Activated CD4-positive, alpha-beta T cell treated with anti-CD3 and anti-CD28 coated beads for 36 hours (primary cell): ENCODE measurements around the gene NEU3. TPM values are rescaled to one million over a fixed set of nuclear protein-coding genes. Genes with fewer than 3 reads are reported as not detected.

Experiments used
- ATAC-seq: fragments of 200-7000 bp; cut with Tn5 transposase; one replicate; pipeline ENCODE4 v1.10.0; 2021; ENCODE audit warnings: mild to moderate bottlenecking, moderate library complexity
- CTCF ChIA-PET: fragments of 350-600 bp; sonication (Branson Sonifier 250); formaldehyde crosslinking; loops from one replicate; lab custom pipeline; 2021; ENCODE audit warnings: antibody characterized with exemption; lab: Charles Lee
- POLR2A ChIA-PET: fragments of 350-600 bp; sonication (Branson Sonifier 250); formaldehyde crosslinking; loops from one replicate; lab custom pipeline; 2021; ENCODE audit warnings: antibody characterized with exemption, inconsistent platforms; lab: Charles Lee
- DNase-seq: peaks from one replicate; pipeline ENCODE4 v3.0.0-alpha.2; 2020
- H3K27ac Mint-ChIP-seq: one replicate; pipeline ENCODE4 v1.8.0; 2021; ENCODE audit warnings: mixed read lengths
- H3K27me3 Mint-ChIP-seq: one replicate; pipeline ENCODE4 v1.8.0; 2021; ENCODE audit warnings: mixed read lengths
- H3K36me3 Mint-ChIP-seq: one replicate; pipeline ENCODE4 v1.8.0; 2021; ENCODE audit warnings: low read depth, mixed read lengths
- H3K4me1 Mint-ChIP-seq: one replicate; pipeline ENCODE4 v1.8.0; 2021; ENCODE audit warnings: mixed read lengths
- H3K4me3 Mint-ChIP-seq: one replicate; pipeline ENCODE4 v1.8.0; 2021; ENCODE audit warnings: mild to moderate bottlenecking, moderate library complexity, mixed read lengths
- H3K9me3 Mint-ChIP-seq: one replicate; pipeline ENCODE4 v1.8.0; 2021; ENCODE audit warnings: low read depth, mixed read lengths
- intact Hi-C, 2 experiments: fragments of 100-400 bp; cut with DNase I in 1 of 2; cut with micrococcal nuclease in 1 of 2; formaldehyde crosslinking; loops; one replicate each; pipeline versions ENCODE4 v1.14.2 to v1.15.1; 2022 to 2024; cut with DNase I, micrococcal nuclease
- total RNA-seq, 2 experiments: library from RNA; stranded (reverse); gene quantifications; one replicate each; pipeline ENCODE4 v1.2.3, GENCODE V29; 2021

Gene NEU3
- total RNA-seq, 2 experiments from 2014 or later = 12.0 to 13.9 TPM

GRCh38 chr11:75028724-75029123 is 40.0 kb downstream of the NEU3 start:
- Mint-ChIP-seq H3K27ac (no peak overlapping the region), H3K36me3 (no peaks in the 10 kb centered on the region), H3K4me3 (no peak overlapping the region), H3K27me3 (no peaks in the 10 kb centered on the region), H3K9me3 (no peaks in the 10 kb centered on the region), H3K4me1 (no peaks in the 10 kb centered on the region)
- ChIA-PET CTCF (interaction anchor here (0.8 kb wide), 1 partner anchor 76 kb away, joined by 3 read pairs; no protein-coding TSS in a partner anchor), POLR2A (no interaction called here)
- no peak for DNase-seq
- ATAC-seq = no peak
- intact Hi-C loops = no loop called here

- H3K27me3 Mint-ChIP-seq = no peaks in the 10 kb centered on the region
- intact Hi-C loops = no loop called here
- ChIA-PET CTCF (interaction anchor here (0.6 to 1.0 kb wide), 2 partner anchors 7 to 218 kb away, joined by 3 to 7 read pairs; no protein-coding TSS in a partner anchor), POLR2A (no interaction called here)
- H3K4me3 Mint-ChIP-seq = no peak overlapping the region
- no peaks in the 10 kb centered on the region for H3K36me3 Mint-ChIP-seq
- H3K4me1 Mint-ChIP-seq = no peaks in the 10 kb centered on the region
- no peaks in the 10 kb centered on the region for H3K9me3 Mint-ChIP-seq
- H3K27ac Mint-ChIP-seq = no peak overlapping the region
- DNase-seq (no peak), ATAC-seq (no peak)
These were observed 41.3 kb downstream of the NEU3 start for GRCh38 chr11:75029836-75030631.

- Mint-ChIP-seq H3K9me3 (no peaks in the 10 kb centered on the region), H3K4me1 (no peaks in the 10 kb centered on the region), H3K36me3 (no peaks in the 10 kb centered on the region), H3K27me3 (no peaks in the 10 kb centered on the region), H3K4me3 (no peak overlapping the region), H3K27ac (no peak overlapping the region)
- ChIA-PET CTCF (interaction anchor here (0.5 to 1.0 kb wide), 6 partner anchors 8 to 218 kb away, joined by 3 to 7 read pairs (median 4); no protein-coding TSS in a partner anchor), POLR2A (interaction anchor here (0.7 kb wide), 1 partner anchor 9 kb away, joined by 3 read pairs; no protein-coding TSS in a partner anchor)
- intact Hi-C loops = no loop called here
- ATAC-seq (no peak), DNase-seq (no peak)
These were observed 42.6 kb downstream of the NEU3 start for GRCh38 chr11:75031224-75031753.

- Mint-ChIP-seq H3K9me3 (no peaks in the 10 kb centered on the region), H3K4me3 (no peak overlapping the region)
- CTCF ChIA-PET = interaction anchor here (0.5 to 1.5 kb wide), 9 partner anchors 10 to 220 kb away, joined by 3 to 6 read pairs (median 4); no protein-coding TSS in a partner anchor
These were observed 43.2 kb downstream of the NEU3 start for GRCh38 chr11:75031771-75032549.

GRCh38 chr11:75032550-75032935 is 43.8 kb downstream of the NEU3 start:
- Mint-ChIP-seq H3K36me3 (no peaks in the 10 kb centered on the region), H3K4me3 (no peak overlapping the region), H3K9me3 (no peaks in the 10 kb centered on the region), H3K27ac (no peak overlapping the region), H3K4me1 (no peaks in the 10 kb centered on the region), H3K27me3 (no peaks in the 10 kb centered on the region)
- no peak for DNase-seq
- ChIA-PET CTCF (interaction anchor here (0.7 to 1.5 kb wide), 5 partner anchors 10 to 219 kb away, joined by 3 to 6 read pairs (median 3); no protein-coding TSS in a partner anchor), POLR2A (no interaction called here)
- no peak for ATAC-seq
- intact Hi-C loops = loop anchor here (1.0 kb wide), 1 partner anchor 103 kb away; no protein-coding TSS in a partner anchor

More at GRCh38 chr11:75031771-75032549, 43.2 kb downstream of the NEU3 start:
- no peaks in the 10 kb centered on the region for H3K27me3 Mint-ChIP-seq
- intact Hi-C loops = loop anchor here (1.0 kb wide), 1 partner anchor 103 kb away; no protein-coding TSS in a partner anchor
- POLR2A ChIA-PET = no interaction called here
- peak; percentile 84 for DNase-seq
- peak; percentile 75 for ATAC-seq
- no peaks in the 10 kb centered on the region for H3K36me3 Mint-ChIP-seq
- no peaks in the 10 kb centered on the region for H3K4me1 Mint-ChIP-seq
- H3K27ac Mint-ChIP-seq = no peak overlapping the region

GRCh38 chr11:75033916-75034315 is 45.2 kb downstream of the NEU3 start:
- POLR2A ChIA-PET = no interaction called here
- H3K36me3 Mint-ChIP-seq = no peaks in the 10 kb centered on the region
- H3K4me1 Mint-ChIP-seq = no peaks in the 10 kb centered on the region
- H3K4me3 Mint-ChIP-seq = no peak overlapping the region
- H3K27me3 Mint-ChIP-seq = no peaks in the 10 kb centered on the region
- intact Hi-C loops = no loop called here
- H3K27ac Mint-ChIP-seq = no peak overlapping the region
- no peaks in the 10 kb centered on the region for H3K9me3 Mint-ChIP-seq
- ATAC-seq (no peak), DNase-seq (no peak)
- CTCF ChIA-PET = interaction anchor here (1.5 to 2.5 kb wide), 2 partner anchors 11 to 12 kb away, joined by 6 to 11 read pairs; no protein-coding TSS in a partner anchor

- ATAC-seq = no peak
- ChIA-PET CTCF (interaction anchor here (0.7 to 2.5 kb wide), 2 partner anchors 12 to 104 kb away, joined by 3 to 11 read pairs; no protein-coding TSS in a partner anchor), POLR2A (no interaction called here)
- DNase-seq = no peak
- Mint-ChIP-seq H3K9me3 (no peaks in the 10 kb centered on the region), H3K27ac (no peak overlapping the region), H3K4me1 (no peaks in the 10 kb centered on the region), H3K36me3 (no peaks in the 10 kb centered on the region), H3K4me3 (no peak overlapping the region), H3K27me3 (no peaks in the 10 kb centered on the region)
- intact Hi-C loops = no loop called here
These were observed 46.5 kb downstream of the NEU3 start for GRCh38 chr11:75035256-75035655.

- ChIA-PET CTCF (interaction anchor here (2.5 kb wide), 1 partner anchor 13 kb away, joined by 11 read pairs; no protein-coding TSS in a partner anchor), POLR2A (no interaction called here)
- no peaks in the 10 kb centered on the region for H3K4me1 Mint-ChIP-seq
- ATAC-seq (no peak), DNase-seq (no peak)
- no peaks in the 10 kb centered on the region for H3K9me3 Mint-ChIP-seq
- H3K4me3 Mint-ChIP-seq = no peak overlapping the region
- intact Hi-C loops = no loop called here
- no peak overlapping the region for H3K27ac Mint-ChIP-seq
- peaks cover 2% of the 10 kb centered on the region for H3K27me3 Mint-ChIP-seq
- no peaks in the 10 kb centered on the region for H3K36me3 Mint-ChIP-seq
These were observed 47.3 kb downstream of the NEU3 start for GRCh38 chr11:75035911-75036565.

- POLR2A ChIA-PET = no interaction called here
- no peak overlapping the region for H3K4me3 Mint-ChIP-seq
- CTCF ChIA-PET = interaction anchor here (0.6 kb wide), 1 partner anchor 110 kb away, joined by 3 read pairs; no protein-coding TSS in a partner anchor
- no peak overlapping the region for H3K27ac Mint-ChIP-seq
- no peak for ATAC-seq
- H3K9me3 Mint-ChIP-seq = no peaks in the 10 kb centered on the region
- intact Hi-C loops = no loop called here
- no peaks in the 10 kb centered on the region for H3K4me1 Mint-ChIP-seq
- DNase-seq = no peak
- H3K27me3 Mint-ChIP-seq = peaks cover 2% of the 10 kb centered on the region
- H3K36me3 Mint-ChIP-seq = no peaks in the 10 kb centered on the region
These were observed 51.5 kb downstream of the NEU3 start for GRCh38 chr11:75040167-75040770.

- Mint-ChIP-seq H3K36me3 (no peaks in the 10 kb centered on the region), H3K27me3 (peaks cover 2% of the 10 kb centered on the region), H3K27ac (no peak overlapping the region), H3K4me1 (no peaks in the 10 kb centered on the region), H3K9me3 (no peaks in the 10 kb centered on the region), H3K4me3 (no peak overlapping the region)
- POLR2A ChIA-PET = no interaction called here
- no peak for DNase-seq
- intact Hi-C loops = no loop called here
- CTCF ChIA-PET = interaction anchor here (0.5 kb wide), 1 partner anchor 113 kb away, joined by 3 read pairs; no protein-coding TSS in a partner anchor
- no peak for ATAC-seq
These were observed 52.5 kb downstream of the NEU3 start for GRCh38 chr11:75041263-75041662.
